Measurements from ENCODE around the gene GALNT12. TPM values are rescaled to one million over a fixed set of nuclear protein-coding genes. Genes with fewer than 3 reads are reported as not detected.

Gene GALNT12
- total RNA-seq, 1 donor from 2014 or later = 4.6 TPM

- H3K36me3 Mint-ChIP-seq (ENCODE audit: low read depth) = no peaks in the 10 kb centered on the region
- no peaks in the 10 kb centered on the region for H3K9me3 Mint-ChIP-seq
- DNase-seq (ENCODE audit: low read depth, low spot score) = no peak
- no peak overlapping the region for H3K4me3 Mint-ChIP-seq
- H3K27me3 Mint-ChIP-seq (ENCODE audit: low read depth) = peaks cover 7% of the 10 kb centered on the region
- no peak for TF ChIP-seq CTCF (conservative IDR thresholded peaks at IDR 0.05)
- H3K27ac Mint-ChIP-seq (ENCODE audit: unreplicated experiment) = no peak overlapping the region
- no peaks in the 10 kb centered on the region for H3K4me1 Mint-ChIP-seq
These were observed 71.9 kb downstream of the GALNT12 start for GRCh38 chr9:98879094-98879962.

GRCh38 chr9:98879963-98880310 is 72.5 kb downstream of the GALNT12 start:
- H3K27me3 Mint-ChIP-seq (ENCODE audit: low read depth) = peaks cover 7% of the 10 kb centered on the region
- no peak for DNase-seq (ENCODE audit: low read depth, low spot score)
- no peak overlapping the region for H3K27ac Mint-ChIP-seq (ENCODE audit: unreplicated experiment)
- no peaks in the 10 kb centered on the region for H3K4me1 Mint-ChIP-seq
- TF ChIP-seq CTCF (conservative IDR thresholded peaks at IDR 0.05) = no peak
- no peak overlapping the region for H3K4me3 Mint-ChIP-seq
- H3K9me3 Mint-ChIP-seq = no peaks in the 10 kb centered on the region
- no peaks in the 10 kb centered on the region for H3K36me3 Mint-ChIP-seq (ENCODE audit: low read depth)

- no peak for DNase-seq (ENCODE audit: low read depth, low spot score)
- Mint-ChIP-seq H3K4me1 (no peaks in the 10 kb centered on the region), H3K27me3 (ENCODE audit: low read depth) (peaks cover 7% of the 10 kb centered on the region), H3K4me3 (no peak overlapping the region), H3K9me3 (no peaks in the 10 kb centered on the region), H3K36me3 (ENCODE audit: low read depth) (no peaks in the 10 kb centered on the region), H3K27ac (ENCODE audit: unreplicated experiment) (no peak overlapping the region)
- no peak for TF ChIP-seq CTCF (conservative IDR thresholded peaks at IDR 0.05)
These were observed 73.0 kb downstream of the GALNT12 start for GRCh38 chr9:98880311-98881015.

- Mint-ChIP-seq H3K4me3 (no peak overlapping the region), H3K27ac (ENCODE audit: unreplicated experiment) (no peak overlapping the region), H3K36me3 (ENCODE audit: low read depth) (no peaks in the 10 kb centered on the region), H3K4me1 (no peaks in the 10 kb centered on the region), H3K27me3 (ENCODE audit: low read depth) (peaks cover 7% of the 10 kb centered on the region), H3K9me3 (no peaks in the 10 kb centered on the region)
- no peak for DNase-seq (ENCODE audit: low read depth, low spot score)
- no peak for TF ChIP-seq CTCF (conservative IDR thresholded peaks at IDR 0.05)
These were observed 73.9 kb downstream of the GALNT12 start for GRCh38 chr9:98881356-98881755.

GRCh38 chr9:98881836-98882568 is 74.5 kb downstream of the GALNT12 start:
- Mint-ChIP-seq H3K36me3 (ENCODE audit: low read depth) (no peaks in the 10 kb centered on the region), H3K27me3 (ENCODE audit: low read depth) (peaks cover 7% of the 10 kb centered on the region), H3K27ac (ENCODE audit: unreplicated experiment) (no peak overlapping the region), H3K4me1 (peaks cover 6% of the 10 kb centered on the region), H3K4me3 (no peak overlapping the region), H3K9me3 (no peaks in the 10 kb centered on the region)
- no peak for TF ChIP-seq CTCF (conservative IDR thresholded peaks at IDR 0.05)
- DNase-seq (ENCODE audit: low read depth, low spot score) = no peak

All from neural crest cell (in vitro differentiated cells).